Adrenal gland (tissue), 12 donors: ENCODE data around the gene UBL7. TPM values are rescaled to one million over a fixed set of nuclear protein-coding genes. Genes with fewer than 3 reads are reported as not detected.

Source experiments
- DNase-seq, 7 donors: peaks; one replicate each; pipeline ENCODE4 v3.0.0-alpha.2; 2019 to 2020
- H3K27ac ChIP-seq, 5 donors: fragments of 200-600 bp; sonication (generic) in 4 of 5; 1 replicate in 3 of 5; 2 replicates in 2 of 5; pipeline versions ENCODE4 v1.5.1 to v1.8.0; 2016 to 2020; ENCODE audit warnings: mild to moderate bottlenecking in 1 of 5
- H3K27me3 ChIP-seq: fragments of 200-600 bp; 2 replicates; pipeline ENCODE4 v1.8.0; 2021
- H3K36me3 ChIP-seq, 2 donors: fragments of 200-600 bp; replicated peaks in 1 of 2; 1 replicate in 1 of 2; 2 replicates in 1 of 2; pipeline versions ENCODE4 v1.5.1 to v1.8.0; 2018 to 2022
- H3K4me1 ChIP-seq, 2 donors: fragments of 200-600 bp; replicated peaks in 1 of 2; 1 replicate in 1 of 2; 2 replicates in 1 of 2; pipeline versions ENCODE4 v1.5.1 to v1.8.0; 2018 to 2021
- H3K4me3 ChIP-seq, 4 donors: fragments of 200-600 bp; sonication (generic) in 3 of 4; one replicate each; pipeline ENCODE4 v1.5.1; 2016 to 2018
- H3K9me3 ChIP-seq, 3 donors: fragments of 200-600 bp; sonication (generic) in 1 of 3; replicated peaks in 1 of 3; 1 replicate in 2 of 3; 2 replicates in 1 of 3; pipeline versions ENCODE4 v1.5.1 to v1.8.0; 2016 to 2021
- POLR2A ChIP-seq, 2 donors: fragments of 450-650 bp; IDR thresholded peaks; one replicate each; pipeline ENCODE4 v1.6.1; 2017; ENCODE audit warnings: antibody characterized with exemption in 2 of 2, mild to moderate bottlenecking in 2 of 2, moderate library complexity in 1 of 2
- WGBS, 4 donors: extraction: QIAGEN DNeasy Blood & Tissue Kit in 2 of 4; methylation state at CpG; one replicate each; pipeline versions ENCODE4 v1.1.5 to v1.1.7; 2013 to 2017; 5-methylcytosine and 5-hydroxymethylcytosine counted together
- intact Hi-C, 2 donors: fragments of 100-400 bp; cut with DNase I; formaldehyde crosslinking; loops; one replicate each; pipeline versions ENCODE4 v1.14.1 to v1.15.0; 2022 to 2023
- polyA plus RNA-seq, 3 donors: library from polyadenylated mRNA; stranded (reverse); fragments of 200-250 nt in 2 of 3; fragments of 350-450 nt in 1 of 3; fragmentation: Illumina TruSeq in 1 of 3; extraction: RNeasy Lipid Tissue Mini Kit (QIAGEN cat#74804) in 1 of 3; gene quantifications; one replicate each; pipeline ENCODE4 v1.2.3, GENCODE V29; 2013 to 2014
- total RNA-seq, 9 donors: library from RNA; depleted of rRNA in 4 of 9; stranded (reverse); fragments of >200 nt in 4 of 9; fragments of 120-200 nt in 1 of 9; fragmentation: NEBNext Ultra II Directional in 1 of 9; extraction: Animal tissue kit (Norgen Biotek cat#: 25700) in 1 of 9; gene quantifications; one replicate each; pipeline versions ENCODE4 v1.1.0 to v1.2.4, GENCODE V29; 2013 to 2023
- TF ChIP-seq, protein P1 (sequence below), 6 experiments: fragments of 450-650 bp in 4 of 6; fragments of 200-600 bp in 2 of 6; sonication (generic) in 1 of 6; IDR thresholded peaks; 1 replicate in 5 of 6; 2 replicates in 1 of 6; pipeline versions ENCODE4 v1.5.1 to v1.8.0; 2016 to 2021; ENCODE audit warnings: antibody characterized with exemption in 6 of 6, mild to moderate bottlenecking in 2 of 6, moderate library complexity in 1 of 6
- donor health status: healthy with polysubstance abuse.
- donor health status: Bipolar disorder and iron deficiency.
- donor health status: DM: yes; HTN: yes; CAD: no.
- donor health status: DM: no; HTN: no; CAD: no.
- donor health status: DM: no; HTN: no; CAD: no.
- donor health status: DM: yes; HTN: yes; CAD: no.

UBL7 gene
- total and polyA plus RNA-seq, 12 donors, result 16.0 to 85.0 (median 50.2) TPM

DNA sequence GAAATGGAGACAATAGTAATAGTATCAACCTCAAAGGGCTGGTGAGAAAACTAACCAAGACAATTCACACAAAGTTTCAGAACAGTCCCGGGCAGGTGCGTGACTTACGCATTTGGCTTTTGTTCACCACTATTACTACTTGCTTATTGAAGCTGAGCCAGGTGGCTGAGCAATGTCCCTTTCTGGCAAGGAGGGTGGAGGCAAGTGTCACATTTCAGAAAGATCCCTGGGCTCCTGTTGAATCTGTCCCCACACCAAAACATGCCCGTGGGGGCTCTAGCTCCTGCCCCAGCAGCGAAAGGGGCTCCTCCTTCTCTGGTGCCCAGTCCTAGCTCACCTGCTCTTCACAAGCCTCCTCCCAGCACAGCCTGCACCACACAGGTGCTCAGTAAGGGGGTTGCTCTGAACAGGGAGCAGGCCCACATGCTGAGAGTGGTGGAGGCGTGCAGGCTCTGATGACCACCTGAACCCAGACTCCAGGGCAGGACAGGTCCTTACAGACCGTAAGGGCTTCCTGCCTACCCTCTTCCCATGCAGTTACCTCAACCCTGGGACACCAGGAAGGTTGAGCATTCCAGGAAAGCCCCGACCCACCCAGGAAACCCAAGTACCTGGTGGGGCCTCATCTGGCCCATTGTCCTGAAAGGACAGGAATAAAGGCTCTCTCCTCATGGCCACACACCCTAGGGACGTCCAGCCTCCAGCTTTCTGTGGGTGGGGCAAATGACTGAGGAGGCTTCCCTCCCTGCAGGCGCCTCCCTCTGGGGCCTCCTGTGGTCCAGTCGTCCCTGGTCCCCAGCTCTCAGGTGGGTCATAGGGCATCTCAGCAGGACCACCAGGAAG lies 59.8 kb downstream of the UBL7 start:
- intact Hi-C loops, result no loop called here
- Histone ChIP-seq H3K4me1 (peaks cover 2 to 10% of the 10 kb centered on the region in 2 donors), H3K36me3 (no peaks in the 10 kb centered on the region), H3K9me3 (no peaks in the 10 kb centered on the region), H3K27ac (no peak overlapping the region), H3K27me3 (no peaks in the 10 kb centered on the region), H3K4me3 (no peak overlapping the region)
- TF ChIP-seq POLR2A (IDR thresholded peaks at IDR 0.05), result no peak
- TF ChIP-seq, protein P1, sequence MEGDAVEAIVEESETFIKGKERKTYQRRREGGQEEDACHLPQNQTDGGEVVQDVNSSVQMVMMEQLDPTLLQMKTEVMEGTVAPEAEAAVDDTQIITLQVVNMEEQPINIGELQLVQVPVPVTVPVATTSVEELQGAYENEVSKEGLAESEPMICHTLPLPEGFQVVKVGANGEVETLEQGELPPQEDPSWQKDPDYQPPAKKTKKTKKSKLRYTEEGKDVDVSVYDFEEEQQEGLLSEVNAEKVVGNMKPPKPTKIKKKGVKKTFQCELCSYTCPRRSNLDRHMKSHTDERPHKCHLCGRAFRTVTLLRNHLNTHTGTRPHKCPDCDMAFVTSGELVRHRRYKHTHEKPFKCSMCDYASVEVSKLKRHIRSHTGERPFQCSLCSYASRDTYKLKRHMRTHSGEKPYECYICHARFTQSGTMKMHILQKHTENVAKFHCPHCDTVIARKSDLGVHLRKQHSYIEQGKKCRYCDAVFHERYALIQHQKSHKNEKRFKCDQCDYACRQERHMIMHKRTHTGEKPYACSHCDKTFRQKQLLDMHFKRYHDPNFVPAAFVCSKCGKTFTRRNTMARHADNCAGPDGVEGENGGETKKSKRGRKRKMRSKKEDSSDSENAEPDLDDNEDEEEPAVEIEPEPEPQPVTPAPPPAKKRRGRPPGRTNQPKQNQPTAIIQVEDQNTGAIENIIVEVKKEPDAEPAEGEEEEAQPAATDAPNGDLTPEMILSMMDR (IDR thresholded peaks at IDR 0.05), result no peak
- WGBS, 4 donors, result 50 to 67% (median 65%) methylated on average over 5 to 11 of the region's 11 CpGs
- DNase-seq, result peak in 2 of 7 donors; percentile 50 to 51

DNA sequence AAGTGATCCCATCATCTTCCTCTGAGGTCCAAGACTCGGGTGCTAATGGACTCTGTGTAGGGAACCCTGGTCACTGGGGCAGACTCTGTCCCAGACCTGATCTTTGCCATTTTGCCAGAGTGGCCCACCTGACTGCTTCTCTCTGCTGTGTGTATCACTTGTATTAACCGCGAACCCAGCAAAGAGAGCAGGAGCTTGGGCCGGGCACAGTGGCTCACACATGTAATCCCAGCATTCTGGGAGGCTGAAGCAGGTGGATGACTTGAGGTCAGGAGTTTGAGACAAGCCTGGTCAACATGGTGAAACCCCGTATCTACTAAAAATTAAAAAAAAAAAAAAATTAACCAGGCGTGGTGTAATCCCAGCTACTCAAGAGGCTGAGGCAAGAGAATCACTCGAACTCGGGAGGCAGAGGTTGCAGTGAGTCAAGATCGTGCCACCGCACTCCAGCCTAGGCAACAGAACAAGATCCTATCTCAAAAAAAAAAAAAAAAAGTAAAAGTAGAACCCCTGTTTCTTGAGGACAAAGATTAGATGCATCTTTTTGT lies 60.6 kb downstream of the UBL7 start:
- no peak for TF ChIP-seq POLR2A (IDR thresholded peaks at IDR 0.05)
- TF ChIP-seq, protein P1 (IDR thresholded peaks at IDR 0.05), result no peak
- H3K4me3 ChIP-seq, result no peak overlapping the region
- no peaks in the 10 kb centered on the region for H3K27me3 ChIP-seq
- DNase-seq, result no peak
- WGBS, 4 donors, result 85 to 87% (median 85%) methylated on average over 10 of the region's 10 CpGs
- no peaks in the 10 kb centered on the region for H3K36me3 ChIP-seq
- peaks cover 0 to 3% of the 10 kb centered on the region in 2 donors for H3K4me1 ChIP-seq
- H3K9me3 ChIP-seq, result no peaks in the 10 kb centered on the region
- H3K27ac ChIP-seq, result no peak overlapping the region
- intact Hi-C loops, result no loop called here

DNA sequence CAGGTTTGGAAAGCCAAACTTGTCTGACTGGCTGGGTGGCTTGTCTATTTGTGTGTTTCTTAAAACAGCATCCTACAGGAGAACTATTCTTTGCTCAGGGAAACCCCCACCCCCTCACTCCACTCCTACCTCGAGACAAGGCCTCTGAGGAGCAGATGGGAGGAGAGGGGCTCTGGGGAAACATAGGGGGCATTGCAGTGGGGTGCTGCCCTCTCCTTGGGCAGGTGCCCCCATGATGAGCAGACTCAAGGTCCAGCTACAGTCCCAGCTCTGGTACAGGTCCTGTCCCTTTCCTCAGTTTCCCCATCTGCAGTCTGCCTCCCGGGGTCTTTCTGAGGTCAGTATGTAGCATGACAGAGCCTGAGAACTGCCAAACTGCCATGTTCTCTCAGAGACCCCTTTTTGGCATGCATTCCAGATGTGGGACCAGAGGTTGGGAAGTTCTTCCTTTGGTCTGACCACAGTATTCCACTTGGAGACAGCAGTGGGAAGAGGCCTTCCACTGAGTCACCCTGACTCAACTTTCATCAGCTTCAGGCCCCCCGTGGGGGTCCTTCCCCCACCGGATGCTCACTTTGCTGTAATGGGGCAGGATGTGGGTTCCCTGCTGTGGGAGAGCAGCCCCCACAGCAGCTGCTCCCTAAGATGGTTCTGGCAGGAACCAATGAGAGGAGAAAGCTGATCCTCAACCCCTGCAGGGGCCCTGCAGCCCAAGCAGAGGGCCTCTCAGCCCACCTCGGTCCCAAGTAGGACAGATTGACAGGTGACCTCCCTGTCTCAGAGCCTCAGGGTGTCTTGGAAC lies 61.2 kb downstream of the UBL7 start:
- H3K27ac ChIP-seq, result no peak overlapping the region
- H3K9me3 ChIP-seq, result no peaks in the 10 kb centered on the region
- H3K27me3 ChIP-seq, result no peaks in the 10 kb centered on the region
- DNase-seq, result no peak
- no peaks in the 10 kb centered on the region for H3K4me1 ChIP-seq
- WGBS, 4 donors, result 26 to 44% (median 39%) methylated on average over 3 to 5 of the region's 5 CpGs
- no peak for TF ChIP-seq POLR2A (IDR thresholded peaks at IDR 0.05)
- TF ChIP-seq, protein P1 (IDR thresholded peaks at IDR 0.05), result no peak
- H3K36me3 ChIP-seq, result no peaks in the 10 kb centered on the region
- intact Hi-C loops, result no loop called here
- no peak overlapping the region for H3K4me3 ChIP-seq

DNA sequence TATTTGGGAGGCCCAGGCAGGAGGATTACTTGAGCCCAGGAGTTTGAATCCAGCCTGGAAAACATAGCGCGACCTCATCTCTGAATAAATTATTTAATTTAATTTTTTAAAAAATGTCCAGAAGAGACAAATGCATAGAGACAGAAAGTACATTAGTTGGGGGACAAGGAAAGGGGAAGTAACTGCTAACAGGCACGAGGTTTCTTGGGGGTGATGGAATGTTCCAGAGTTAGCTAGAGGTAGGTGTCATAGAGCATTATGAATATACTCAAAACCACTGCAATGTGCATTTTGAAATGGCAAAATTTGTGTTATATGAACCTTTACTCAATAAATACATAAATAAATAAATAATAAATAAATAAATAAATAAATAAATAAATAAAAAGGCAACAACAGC lies 61.9 kb downstream of the UBL7 start:
- no peak overlapping the region for H3K27ac ChIP-seq
- H3K4me3 ChIP-seq, result no peak overlapping the region
- no peaks in the 10 kb centered on the region for H3K27me3 ChIP-seq
- no peak for DNase-seq
- H3K36me3 ChIP-seq, result no peaks in the 10 kb centered on the region
- intact Hi-C loops, result no loop called here
- WGBS, 4 donors, result 88 to 93% (median 90%) methylated on average over 3 of the region's 3 CpGs
- no peaks in the 10 kb centered on the region for H3K9me3 ChIP-seq
- TF ChIP-seq, protein P1 (IDR thresholded peaks at IDR 0.05), result no peak
- no peak for TF ChIP-seq POLR2A (IDR thresholded peaks at IDR 0.05)
- no peaks in the 10 kb centered on the region for H3K4me1 ChIP-seq
